HG03378 (cell line): ENCODE measurements around the gene MLPH.

Experiments
- ATAC-seq: cut with Tn5 transposase; IDR thresholded peaks from one replicate; pipeline ENCODE4 v1.9.1; 2021; ENCODE audit warnings: mild to moderate bottlenecking, moderate library complexity; ENCODE audit not compliant: unreplicated experiment

The MLPH gene

DNA sequence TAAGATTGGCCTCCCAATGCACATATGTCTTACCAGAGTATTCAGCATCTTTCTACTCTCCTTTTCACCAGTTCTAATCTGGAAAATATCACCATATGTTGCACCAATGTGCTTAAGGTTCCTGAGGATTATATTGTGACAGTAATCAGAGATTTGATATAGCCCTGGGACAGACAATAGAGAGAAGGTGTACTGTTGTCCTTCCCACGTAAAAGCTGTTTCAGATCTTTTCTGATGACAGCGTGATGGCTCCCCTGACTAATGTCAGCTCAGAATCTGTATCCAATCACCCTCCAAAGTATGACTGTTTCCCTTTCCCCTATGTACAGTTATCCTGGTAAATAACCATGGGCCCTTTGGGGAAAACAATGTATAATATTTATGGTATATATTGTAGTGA is 9.0 kb upstream of the MLPH start:
- ATAC-seq: no peak

DNA sequence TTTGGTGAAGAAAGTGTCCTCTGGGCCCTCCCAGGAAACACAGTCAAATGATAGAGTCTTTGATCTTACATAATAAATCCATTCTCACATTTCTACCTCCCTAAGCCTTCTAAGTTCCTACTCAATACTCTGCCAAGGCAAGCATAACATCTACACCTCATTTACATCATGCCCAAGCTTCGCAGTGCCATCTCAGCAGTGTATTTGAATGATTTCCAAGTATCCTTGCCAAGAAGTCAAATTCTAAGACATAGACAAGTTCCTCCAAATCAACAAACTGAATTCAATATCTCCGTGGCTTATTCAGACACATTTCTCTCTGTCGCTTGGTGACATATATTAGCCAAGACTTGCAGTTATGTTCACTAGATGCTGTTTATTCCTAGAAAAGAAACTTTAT is 8.1 kb upstream of the MLPH start:
- ATAC-seq: no peak

DNA sequence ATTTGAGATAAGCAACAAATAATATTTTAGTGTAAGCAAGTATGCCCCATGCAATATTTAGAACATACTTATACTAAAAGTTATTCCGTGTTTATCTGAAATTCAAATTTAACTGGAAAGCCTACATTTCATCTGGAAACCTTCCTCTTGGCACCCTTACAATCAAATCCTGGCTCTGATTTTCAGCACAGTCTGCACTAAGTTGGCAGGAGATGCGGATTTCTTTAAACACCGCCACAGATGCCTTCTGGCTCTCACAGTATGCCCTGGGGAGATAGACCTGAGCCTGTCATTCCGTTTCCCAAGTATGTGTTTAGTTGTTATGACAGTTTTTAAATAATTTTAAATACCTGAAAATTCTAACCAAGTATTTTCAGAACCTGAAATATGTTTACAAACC is 7.3 kb upstream of the MLPH start:
- ATAC-seq: no peak

DNA sequence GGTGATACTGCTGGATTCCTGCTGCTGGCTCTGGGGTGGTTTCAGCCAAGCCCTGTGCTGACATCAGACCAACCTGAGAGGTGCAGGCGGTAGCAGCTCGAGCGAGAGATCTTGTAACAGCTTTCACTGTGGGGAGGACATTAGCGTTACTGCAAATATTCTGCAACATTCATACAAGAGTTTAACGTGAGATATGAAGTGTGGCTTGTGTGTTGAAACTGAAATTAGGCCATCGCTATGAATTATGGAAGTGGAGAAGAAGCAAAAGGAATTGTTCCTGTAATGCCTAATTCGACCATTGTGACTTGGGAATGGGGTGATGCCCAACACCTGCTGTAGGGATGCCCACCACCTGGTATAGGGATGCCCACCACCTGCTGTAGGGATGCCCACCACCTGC is 6.5 kb upstream of the MLPH start:
- no peak for ATAC-seq

DNA sequence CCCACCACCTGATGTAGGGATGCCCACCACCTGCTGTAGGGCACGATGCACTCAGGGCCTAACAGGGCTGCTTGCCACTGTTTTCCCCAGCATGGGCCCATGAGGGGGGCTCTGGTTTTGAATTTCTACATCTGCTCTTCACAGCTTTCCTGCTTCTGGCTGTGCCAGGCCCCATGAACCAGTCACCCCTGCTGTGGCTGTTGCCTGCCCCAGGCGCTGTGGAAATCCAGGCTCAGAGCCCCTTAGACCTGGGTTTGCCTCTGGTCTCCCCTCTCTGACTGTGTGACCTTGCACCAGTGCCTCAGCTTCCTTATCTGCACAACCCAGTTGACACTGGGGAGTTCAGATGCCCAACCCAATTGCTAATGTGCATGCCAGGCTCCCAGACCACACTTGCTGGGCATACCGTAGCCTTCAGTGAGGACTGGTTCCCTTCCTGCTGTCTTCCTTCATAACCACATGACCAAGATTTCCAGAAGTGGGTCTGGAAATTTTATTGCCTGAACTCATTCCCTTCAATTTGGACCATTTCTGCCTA is 6.0 kb upstream of the MLPH start:
- no peak for ATAC-seq

DNA sequence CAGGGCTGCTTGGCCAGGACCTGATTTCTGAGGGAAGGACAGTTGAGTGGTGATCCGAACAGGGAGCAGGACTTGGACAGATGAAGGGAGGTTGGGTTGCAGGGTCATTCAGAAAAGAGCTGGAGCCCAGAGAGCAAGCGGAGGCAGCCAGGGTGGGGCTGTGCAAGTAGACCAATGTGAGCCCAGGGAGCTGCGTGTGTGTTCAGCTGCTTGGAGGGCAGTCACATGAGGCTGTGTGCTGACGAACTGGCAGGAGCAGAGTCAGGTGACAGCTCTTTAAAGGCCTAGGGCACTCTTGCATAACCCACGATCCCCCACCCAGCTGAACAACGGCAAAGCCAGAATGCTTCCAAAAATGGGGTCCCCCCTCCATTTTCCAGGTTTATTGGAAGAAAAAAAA is 4.6 kb upstream of the MLPH start:
- no peak for ATAC-seq

DNA sequence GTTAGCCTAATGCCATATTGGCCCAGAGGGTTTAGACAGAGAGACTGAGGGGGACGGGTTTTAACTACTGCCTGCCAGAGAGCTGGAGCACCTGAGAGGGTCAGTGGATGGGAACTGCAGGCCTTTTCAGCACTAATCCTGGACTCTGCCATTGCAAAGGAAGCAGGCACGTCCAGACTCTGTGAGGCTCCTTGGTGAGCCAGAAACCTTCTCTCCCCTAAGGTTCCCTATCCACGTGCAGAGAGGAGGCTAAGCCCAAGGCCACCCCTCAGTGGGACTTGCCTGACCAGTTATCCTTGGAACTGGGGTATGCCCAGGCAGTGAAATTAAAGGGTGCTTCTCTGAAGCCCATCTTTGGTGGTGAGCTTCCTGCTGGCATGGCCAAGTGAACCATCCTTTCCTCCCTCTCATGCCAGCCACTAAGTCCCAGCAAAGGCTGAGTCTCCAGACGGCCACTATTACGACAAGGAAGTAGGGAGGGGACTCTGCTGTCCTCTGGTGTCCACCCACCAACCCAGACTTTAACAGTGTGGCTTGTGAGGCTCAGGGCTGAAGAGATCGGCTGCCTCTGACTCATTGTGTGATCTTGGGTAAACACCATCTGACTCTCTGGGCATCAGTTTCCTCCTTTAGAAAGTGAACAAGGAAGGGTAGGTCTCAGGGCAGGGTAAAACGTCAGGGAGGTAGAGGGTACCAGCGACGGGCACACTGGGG is 3.9 kb upstream of the MLPH start:
- ATAC-seq: no peak

DNA sequence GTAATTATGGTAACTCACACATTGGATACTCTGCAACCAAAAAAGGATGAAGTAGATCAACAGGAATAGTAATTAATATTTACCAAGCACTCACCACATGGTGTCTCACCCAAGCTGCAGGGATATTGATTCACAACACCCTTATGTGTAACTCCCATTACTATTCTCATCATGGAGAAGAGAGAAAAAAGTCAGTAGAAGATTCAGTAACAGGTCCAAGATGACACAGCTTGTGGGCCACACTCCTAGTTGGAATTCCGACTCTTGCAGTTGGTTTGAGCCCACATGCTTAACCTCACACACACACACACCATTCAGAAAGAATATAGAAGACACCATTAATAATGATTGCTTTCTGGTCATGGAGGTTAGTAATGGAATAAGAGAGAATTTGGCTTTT is 1.7 kb upstream of the MLPH start:
- ATAC-seq: no peak

DNA sequence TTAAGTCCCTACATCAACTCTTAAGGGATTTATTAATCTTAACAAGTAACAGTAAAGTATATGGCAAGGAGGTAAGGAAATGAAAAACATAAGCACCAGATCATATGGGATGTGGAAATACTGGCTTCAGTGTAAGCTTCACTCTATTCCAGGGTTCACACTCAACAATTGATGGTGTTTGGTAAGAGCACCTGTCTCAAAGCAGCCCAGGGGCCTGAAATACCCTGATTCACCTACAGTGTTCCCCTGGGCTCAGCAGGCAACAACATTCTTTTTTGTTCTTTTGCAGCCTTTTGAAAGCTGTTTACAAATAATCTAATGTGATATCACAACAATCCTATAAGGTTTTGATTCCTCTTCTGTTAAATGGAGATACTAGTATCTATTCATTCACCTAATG is 1.2 kb upstream of the MLPH start:
- no peak for ATAC-seq

DNA sequence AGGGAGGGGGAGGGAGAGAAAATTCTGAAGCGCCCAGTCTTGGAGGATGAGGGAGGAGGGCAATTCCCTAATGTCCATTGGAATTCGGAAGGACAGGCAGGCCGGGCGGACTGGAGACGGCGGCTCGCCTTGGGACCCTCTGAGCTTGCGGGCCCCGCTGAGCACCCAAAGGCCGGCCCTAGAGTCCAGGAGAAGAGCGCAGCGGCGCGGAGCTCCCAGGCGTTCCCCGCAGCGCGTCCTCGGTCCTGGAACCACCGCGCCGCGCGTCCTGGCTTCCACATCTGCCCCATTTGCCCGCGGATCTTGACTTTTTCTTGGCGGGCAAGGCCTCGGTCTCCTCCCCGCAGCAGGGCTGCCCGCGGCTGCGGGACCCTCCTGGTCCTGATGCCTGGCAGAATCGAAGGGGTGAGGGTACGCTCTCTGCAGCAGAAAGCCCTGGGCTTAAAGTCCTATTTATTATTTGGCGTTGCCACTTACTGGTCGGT is 675 bp upstream of the MLPH start:
- ATAC-seq: no peak

DNA sequence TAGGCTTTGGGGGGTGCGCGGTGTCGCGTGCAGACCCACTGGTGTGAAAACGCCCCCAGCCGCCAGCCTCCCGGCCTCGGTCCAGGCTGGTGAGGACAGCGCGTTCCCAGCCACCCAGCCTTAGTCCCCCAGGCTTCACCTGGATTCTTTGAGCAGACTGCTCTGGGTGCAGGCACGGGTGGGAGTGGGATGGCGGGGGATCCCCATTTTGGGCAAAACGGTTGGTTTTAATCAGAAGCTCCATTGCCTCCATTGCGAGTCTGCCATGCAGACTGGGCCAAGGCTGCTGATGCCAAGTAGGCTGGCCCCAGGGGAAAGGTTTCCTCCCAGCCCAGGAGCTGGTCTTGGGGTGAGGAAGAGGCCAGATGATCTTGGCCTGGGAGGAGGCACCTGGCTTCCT is 445 bp downstream of the MLPH start:
- no peak for ATAC-seq

DNA sequence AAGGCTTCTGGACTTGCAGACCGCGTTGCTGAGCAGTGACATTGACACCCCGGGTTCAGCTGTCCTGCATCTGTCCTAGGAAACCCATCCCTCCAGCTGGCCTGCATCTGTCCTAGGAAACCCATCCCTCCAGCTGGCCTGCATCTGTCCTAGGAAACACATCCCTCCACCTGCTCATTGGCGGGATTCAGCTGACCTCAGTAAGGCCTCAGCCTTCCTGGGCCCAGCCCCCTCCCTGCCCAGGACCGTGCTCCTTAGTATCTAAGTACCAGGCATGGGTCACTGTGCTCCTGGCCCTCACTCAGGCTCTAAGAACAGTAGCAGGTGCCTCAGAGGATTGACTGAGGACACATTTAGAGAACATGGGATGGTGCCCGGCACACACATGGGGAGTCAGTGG is 1.2 kb downstream of the MLPH start:
- ATAC-seq: no peak

DNA sequence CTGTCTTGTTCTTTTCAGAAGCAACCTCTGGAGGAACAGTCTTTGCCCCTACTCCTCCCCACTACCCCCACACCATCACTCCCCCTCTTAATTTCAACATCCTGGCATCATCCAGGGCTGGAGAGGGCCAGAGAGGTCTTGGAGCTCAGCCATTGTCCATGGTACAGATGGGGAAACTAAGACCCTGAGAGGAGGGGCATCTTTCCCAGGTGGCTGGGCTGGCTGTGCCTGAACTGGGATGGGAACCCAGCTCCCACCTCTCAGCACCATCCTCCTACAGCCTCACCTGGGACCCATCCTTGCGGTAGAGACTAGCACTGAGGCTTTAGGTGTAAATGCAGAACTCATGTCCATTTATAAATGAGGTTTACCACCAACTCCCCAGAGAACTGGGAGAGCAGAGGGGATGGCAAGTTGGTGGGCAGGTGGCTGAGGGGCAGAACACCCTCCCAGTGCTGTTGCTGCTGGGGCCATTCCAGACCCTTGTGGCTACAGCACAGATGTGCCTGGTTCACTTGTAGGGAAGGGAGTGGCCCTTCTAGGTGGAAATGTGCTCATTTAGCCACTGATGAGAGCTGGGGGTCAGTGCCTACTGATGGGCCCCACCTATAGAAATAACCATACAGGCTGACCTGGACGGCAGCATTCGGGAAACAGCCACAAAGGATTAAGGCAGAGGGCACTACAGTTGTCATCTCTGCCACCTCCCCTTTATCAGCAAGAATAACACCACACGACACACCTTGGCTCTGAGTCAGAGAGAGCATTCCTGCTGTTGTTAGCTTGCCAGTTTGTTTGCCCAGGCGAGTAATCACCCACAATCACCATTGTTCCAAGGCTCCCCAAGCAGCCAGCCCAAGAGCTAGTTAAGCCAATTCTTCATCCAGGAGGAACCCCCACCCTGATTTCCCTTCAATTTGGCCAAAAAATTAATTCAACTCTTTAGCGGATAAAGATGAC is 2.1 kb downstream of the MLPH start:
- no peak for ATAC-seq

DNA sequence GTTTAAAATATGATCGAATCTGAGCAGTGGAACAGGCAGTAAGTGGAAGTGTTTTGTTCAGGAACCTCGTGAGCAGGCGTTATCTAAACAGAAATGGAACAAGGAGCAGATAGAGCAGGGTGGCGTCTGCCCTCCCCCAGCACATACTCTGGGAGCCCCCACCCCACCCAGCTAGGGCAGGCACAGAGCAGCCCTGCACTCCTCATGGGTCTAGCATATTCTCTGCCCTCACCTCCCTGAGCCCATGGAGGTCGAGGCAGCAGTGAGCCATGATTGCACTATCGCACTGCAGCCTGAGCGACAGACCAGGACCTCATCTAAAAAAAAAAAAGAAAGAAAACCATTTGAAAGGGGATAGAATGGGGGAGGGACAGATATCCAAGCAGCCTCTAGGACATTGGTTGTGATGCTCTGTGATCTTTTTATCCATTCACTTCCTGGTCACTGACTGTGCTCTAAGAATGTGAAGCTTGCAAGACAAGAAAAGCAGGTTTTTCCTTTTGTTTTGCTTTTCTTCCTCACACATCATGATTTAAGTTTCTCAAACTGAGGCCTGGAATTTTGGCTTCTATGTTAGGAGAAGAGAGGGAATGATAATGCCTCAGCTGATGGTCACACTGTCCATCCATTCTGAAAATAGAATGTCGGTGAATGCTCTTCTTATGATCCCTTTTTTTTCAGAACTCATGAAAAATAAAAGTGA is 3.1 kb downstream of the MLPH start:
- ATAC-seq: no peak

DNA sequence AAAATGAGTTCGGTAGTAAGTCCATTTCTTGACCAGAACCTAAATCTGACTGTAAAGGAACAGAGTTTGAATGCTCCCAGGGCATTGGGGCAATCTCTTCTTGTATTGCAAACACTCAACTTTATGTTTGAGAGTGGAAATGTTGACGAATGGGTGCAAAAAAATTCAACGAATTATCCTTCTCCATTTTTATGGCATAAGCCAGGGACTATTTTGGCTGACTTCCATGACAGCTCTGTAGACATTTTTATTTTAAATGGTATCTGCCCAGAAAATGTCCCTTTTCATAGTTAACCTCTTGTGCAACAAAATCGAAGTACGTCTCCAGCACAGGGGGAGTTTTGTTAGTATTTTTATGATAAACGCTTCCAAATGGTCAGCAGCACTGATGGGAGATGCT is 3.7 kb downstream of the MLPH start:
- ATAC-seq: no peak

DNA sequence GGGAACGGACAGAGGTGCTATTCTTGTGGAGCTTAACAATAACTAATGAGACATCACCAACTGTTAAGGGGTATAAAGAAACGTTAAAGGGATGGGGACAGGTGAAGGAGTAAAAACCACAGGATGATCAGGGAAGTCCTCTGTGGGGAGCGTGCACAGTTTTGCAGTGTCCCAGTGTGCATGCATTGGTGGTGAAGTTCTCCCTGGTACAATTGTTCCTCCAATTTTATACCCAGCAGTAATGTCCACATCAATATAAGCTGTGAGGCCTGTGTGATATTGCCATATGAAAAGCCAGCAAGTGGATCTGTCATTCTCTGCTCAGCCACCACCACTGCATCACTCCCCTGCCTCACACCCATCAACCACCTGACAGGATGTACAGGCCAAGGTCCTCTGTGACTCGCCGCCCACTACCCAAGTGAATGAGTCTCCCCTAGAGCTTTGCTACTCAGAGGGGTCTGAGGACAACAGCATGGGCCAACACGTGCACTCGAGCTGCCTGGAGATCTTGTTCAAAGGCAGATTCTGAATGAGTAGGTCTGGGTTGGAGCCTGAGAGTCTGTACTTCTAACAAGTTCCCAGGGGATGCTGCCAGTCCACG is 4.6 kb downstream of the MLPH start:
- ATAC-seq: no peak

DNA sequence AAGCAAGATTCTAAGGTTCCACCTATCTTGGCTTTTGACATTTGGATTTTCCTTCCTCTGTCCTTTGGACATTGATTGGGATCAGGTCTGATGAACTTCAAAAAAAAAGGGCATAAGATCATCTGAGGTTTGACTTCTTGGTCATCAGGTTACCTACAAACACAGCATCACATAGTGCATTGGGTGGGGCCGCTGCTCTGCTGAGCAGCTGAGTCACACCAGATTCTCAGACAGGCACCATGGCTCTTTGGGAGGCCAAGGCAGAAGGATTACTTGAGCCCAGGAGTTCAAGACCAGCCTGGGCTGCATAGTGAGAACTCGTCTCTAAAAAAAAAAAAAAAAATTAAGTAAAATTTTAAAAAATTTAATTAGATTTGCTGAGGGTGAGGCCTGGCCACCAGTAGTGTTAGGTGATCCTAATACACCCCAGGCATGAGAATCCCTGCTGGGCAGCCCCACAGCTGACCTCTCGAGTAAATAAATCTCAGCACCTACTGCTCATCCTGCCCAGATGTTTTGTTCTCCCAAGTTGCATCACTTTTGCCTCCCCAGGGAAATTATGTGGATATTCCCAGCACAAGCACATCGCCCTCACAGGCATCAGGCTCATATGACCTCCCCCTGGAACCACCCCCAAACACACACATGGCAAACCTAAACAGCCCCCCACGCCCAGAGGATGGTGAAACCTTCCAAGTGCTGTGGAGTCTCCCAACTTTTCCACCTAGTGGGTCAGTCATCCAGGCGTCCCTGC is 5.3 kb downstream of the MLPH start:
- ATAC-seq: no peak

DNA sequence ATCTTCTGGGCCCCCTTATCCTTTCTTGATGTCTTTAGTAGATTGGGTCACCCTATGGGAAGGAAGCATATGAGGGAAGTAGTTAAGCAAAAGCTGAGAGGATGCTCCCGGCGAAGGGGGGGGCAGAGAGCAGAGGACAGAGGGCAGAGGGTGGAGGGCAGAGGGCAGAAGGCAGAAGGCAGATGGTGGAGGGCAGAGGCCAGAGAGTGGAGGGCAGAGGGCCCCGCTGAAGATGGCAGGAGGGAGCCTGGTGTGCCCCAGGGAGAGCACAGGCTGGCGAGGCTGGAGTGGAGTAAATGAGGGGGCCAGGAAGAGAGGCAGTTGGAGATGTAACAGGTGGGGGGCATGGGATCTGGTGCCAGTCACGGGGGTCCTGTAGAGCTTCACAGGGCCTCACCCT is 7.0 kb downstream of the MLPH start:
- no peak for ATAC-seq

DNA sequence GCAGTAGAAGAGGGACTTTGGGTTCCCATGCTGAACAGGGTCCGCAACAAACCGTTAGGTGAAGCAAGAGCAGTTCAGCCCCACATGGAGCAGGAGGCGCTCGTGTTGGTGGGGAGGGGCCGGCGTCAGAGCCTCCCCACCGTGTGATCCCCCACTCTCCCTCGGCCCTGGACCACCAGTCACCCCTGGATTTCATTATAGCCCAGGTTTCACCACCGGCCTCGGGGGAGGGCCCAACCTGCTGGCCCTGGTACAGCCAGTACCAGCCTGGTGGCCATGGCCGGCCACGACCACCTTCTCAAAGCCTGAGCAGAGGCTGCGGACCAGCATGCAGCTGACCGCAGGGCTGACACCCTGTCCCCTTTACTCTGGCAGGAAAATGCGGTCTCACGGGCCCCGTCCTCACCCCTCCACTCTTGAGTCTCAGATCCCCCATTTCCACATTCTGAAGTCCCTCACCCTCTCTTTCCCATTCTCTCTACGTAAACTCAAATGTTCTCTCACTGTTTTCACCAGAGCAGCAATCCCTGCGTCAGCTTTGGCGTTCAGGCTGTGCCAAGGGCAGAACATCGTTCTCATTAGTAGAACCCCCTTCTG is 8.6 kb downstream of the MLPH start:
- ATAC-seq: no peak

DNA sequence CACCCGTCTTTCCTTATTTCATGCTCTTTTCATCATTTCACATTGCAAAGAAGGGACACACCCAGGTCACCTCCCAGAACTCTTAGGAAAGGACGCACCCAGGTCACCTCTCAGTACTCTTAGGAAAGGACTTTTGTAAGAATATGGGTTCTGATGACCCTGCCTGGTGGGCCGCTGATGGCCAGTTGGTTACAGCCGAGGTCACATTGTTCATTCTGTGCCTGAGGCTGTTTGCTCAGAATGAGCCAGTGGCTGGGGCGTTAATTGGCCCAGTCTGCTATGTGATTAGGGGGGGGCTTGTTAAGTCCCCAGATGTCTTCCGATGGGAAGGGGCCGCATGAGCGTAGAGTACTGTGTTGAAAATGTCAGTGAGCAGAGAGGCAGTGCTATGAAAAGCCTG is 9.4 kb downstream of the MLPH start:
- ATAC-seq: no peak
